Ovary (tissue), 9 donors: Measurements from ENCODE around the gene LCP2. TPM values are rescaled to one million over a fixed set of nuclear protein-coding genes. Genes with fewer than 3 reads are reported as not detected.

Source experiments
- DNase-seq, 5 donors: peaks; one replicate each; pipeline ENCODE4 v3.0.0-alpha.2; 2019 to 2020
- H3K27ac ChIP-seq, 2 donors: fragments of 200-600 bp; one replicate each; pipeline versions ENCODE4 v1.5.1 to v1.8.0; 2019 to 2022
- H3K27me3 ChIP-seq: fragments of 200-600 bp; one replicate; pipeline ENCODE4 v1.8.0; 2022
- H3K36me3 ChIP-seq: fragments of 200-600 bp; sonication (generic); one replicate; pipeline ENCODE4 v1.5.1; 2019
- H3K4me1 ChIP-seq: one replicate; pipeline ENCODE4 v1.8.1; 2013; ENCODE audit warnings: mild to moderate bottlenecking, moderate library complexity; ENCODE audit not compliant: insufficient read depth
- H3K4me3 ChIP-seq: fragments of 200-600 bp; sonication (generic); one replicate; pipeline ENCODE4 v1.5.1; 2017
- H3K9me3 ChIP-seq, 2 donors: fragments of 200-600 bp in 1 of 2; sonication (generic) in 1 of 2; one replicate each; pipeline versions ENCODE4 v1.5.1 to v1.8.1; 2013 to 2019; ENCODE audit warnings: mild to moderate bottlenecking in 1 of 2, moderate library complexity in 1 of 2
- EP300 ChIP-seq: sonication (generic); formaldehyde crosslinking; IDR thresholded peaks from one replicate; pipeline ENCODE4 v1.6.1; 2017; ENCODE audit warnings: antibody characterized with exemption
- POLR2A ChIP-seq: fragments of 450-650 bp; IDR thresholded peaks from one replicate; pipeline ENCODE4 v1.6.1; 2017; ENCODE audit warnings: antibody characterized with exemption, mild to moderate bottlenecking, moderate library complexity
- WGBS, 3 donors: extraction: QIAGEN DNeasy Blood & Tissue Kit in 1 of 3; methylation state at CpG; one replicate each; pipeline versions ENCODE4 v1.1.5 to v1.1.7; 2013 to 2017; 5-methylcytosine and 5-hydroxymethylcytosine counted together
- intact Hi-C, 4 donors: fragments of 100-400 bp; cut with DNase I; formaldehyde crosslinking; loops; one replicate each; pipeline versions ENCODE4 v1.11.0 to v1.15.1; 2022 to 2023
- polyA plus RNA-seq, 2 donors: library from polyadenylated mRNA; stranded (reverse); fragments of 200-250 nt in 1 of 2; fragments of 350-450 nt in 1 of 2; fragmentation: Illumina TruSeq in 1 of 2; extraction: RNeasy Lipid Tissue Mini Kit (QIAGEN cat#74804) in 1 of 2; gene quantifications; one replicate each; pipeline ENCODE4 v1.2.3, GENCODE V29; 2013 to 2014
- total RNA-seq, 7 donors: library from RNA; depleted of rRNA in 2 of 7; stranded (reverse); fragments of >200 nt in 2 of 7; fragmentation: NEBNext Ultra II Directional in 3 of 7; extraction: Animal tissue kit (Norgen Biotek cat#: 25700) in 3 of 7; gene quantifications; one replicate each; pipeline versions ENCODE4 v1.1.0 to v1.2.4, GENCODE V29; 2016 to 2023
- TF ChIP-seq, protein P1 (sequence below), 3 donors: fragments of 450-650 bp in 2 of 3; fragments of 200-600 bp in 1 of 3; IDR thresholded peaks; one replicate each; pipeline versions ENCODE4 v1.5.1 to v1.8.0; 2016 to 2022; ENCODE audit warnings: antibody characterized with exemption in 3 of 3, mild to moderate bottlenecking in 1 of 3
- donor health status: DM: no; HTN: no; CAD: no; lungs with moderate emphysema.
- donor health status: DM: no; HTN: no; CAD: no.
- donor health status: Bipolar disorder and iron deficiency.
- donor health status: DM: yes; HTN: yes; CAD: no.
- donor health status: DM: no; HTN: no; CAD: no.
- donor health status: DM: yes; HTN: yes; CAD: no.

Gene LCP2
- total and polyA plus RNA-seq, 9 donors, result 3.1 to 31.1 (median 6.4) TPM

DNA sequence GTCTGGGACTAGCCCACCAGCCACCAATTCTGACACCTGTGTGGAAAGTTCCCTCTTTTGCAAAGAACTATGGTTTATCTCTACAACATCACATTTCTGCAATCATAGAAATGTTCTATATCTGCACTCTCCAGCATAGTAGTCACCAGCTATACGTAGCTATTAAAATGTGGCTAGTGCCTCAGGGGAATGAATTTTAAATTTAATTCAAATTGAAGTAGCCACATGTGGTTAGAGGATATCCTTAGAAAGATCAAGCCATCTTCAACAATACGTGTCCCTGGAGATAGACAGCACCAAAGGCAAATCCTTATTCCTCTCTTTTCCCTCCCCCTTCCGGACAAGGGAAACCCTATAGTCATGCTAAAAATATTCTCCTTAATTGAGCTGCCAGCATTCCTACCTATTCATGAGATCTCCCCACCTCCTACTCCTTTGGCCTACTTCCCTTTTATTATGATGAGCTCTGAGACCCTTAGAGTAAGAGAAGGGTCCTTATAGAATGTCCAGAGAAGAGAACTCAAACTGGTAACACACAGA lies 11.1 kb downstream of the LCP2 start:
- H3K27me3 ChIP-seq, result no peaks in the 10 kb centered on the region
- no peak for DNase-seq
- no peaks in the 10 kb centered on the region for H3K9me3 ChIP-seq
- intact Hi-C loops, result no loop called here
- peaks cover 9% of the 10 kb centered on the region for H3K4me1 ChIP-seq
- no peak for TF ChIP-seq EP300
- TF ChIP-seq, protein P1, sequence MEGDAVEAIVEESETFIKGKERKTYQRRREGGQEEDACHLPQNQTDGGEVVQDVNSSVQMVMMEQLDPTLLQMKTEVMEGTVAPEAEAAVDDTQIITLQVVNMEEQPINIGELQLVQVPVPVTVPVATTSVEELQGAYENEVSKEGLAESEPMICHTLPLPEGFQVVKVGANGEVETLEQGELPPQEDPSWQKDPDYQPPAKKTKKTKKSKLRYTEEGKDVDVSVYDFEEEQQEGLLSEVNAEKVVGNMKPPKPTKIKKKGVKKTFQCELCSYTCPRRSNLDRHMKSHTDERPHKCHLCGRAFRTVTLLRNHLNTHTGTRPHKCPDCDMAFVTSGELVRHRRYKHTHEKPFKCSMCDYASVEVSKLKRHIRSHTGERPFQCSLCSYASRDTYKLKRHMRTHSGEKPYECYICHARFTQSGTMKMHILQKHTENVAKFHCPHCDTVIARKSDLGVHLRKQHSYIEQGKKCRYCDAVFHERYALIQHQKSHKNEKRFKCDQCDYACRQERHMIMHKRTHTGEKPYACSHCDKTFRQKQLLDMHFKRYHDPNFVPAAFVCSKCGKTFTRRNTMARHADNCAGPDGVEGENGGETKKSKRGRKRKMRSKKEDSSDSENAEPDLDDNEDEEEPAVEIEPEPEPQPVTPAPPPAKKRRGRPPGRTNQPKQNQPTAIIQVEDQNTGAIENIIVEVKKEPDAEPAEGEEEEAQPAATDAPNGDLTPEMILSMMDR (IDR thresholded peaks at IDR 0.05), result no peak
- no peak for TF ChIP-seq POLR2A
- WGBS, 3 donors, result 84 to 89% (median 88%) methylated on average over 3 of the region's 3 CpGs
- no peak overlapping the region for H3K4me3 ChIP-seq
- H3K27ac ChIP-seq, result no peak overlapping the region
- H3K36me3 ChIP-seq, result no peaks in the 10 kb centered on the region

DNA sequence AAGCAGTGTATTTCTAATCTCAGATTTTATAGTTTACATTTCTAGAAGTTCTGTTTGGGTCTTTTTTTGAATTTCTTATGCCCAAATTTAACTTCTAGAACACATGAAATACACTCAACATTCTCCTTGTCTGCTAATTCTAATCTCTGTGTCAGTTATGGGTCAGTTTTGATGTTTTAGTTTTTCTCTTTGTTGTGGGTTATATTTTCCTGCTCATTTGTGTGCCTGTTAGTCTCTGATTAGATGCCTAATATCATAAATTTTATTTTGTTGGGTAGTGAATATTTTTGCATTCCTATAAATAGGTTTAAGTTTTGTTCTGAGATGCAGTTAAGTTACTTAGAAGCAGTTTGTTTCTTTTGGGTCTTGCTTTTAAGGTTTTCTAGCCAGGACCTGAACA lies 12.4 kb downstream of the LCP2 start:
- H3K27ac ChIP-seq, result no peak overlapping the region
- intact Hi-C loops, result no loop called here
- peaks cover 11% of the 10 kb centered on the region for H3K4me1 ChIP-seq

DNA sequence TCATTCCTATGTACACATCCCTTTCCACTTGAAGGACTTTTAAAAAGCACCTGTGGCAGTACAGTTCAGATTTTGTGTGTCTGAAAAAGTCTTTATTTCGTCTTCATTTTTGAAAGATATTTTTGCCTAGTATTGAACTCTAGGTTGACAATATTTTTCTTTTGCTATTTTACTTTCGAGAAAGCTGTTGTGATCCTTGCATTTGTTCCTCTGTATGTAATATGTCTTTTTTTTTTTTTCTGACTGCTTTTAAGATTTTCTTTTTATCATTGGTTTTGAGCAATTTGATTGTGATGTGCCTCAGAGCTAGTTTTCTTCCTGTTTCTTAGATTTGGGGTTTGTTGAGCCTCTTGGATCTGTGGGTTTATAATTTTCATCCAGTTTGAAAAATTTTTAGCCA lies 13.3 kb downstream of the LCP2 start:
- Histone ChIP-seq H3K4me1 (peaks cover 12% of the 10 kb centered on the region), H3K4me3 (no peak overlapping the region), H3K27ac (no peak overlapping the region), H3K36me3 (no peaks in the 10 kb centered on the region), H3K27me3 (no peaks in the 10 kb centered on the region), H3K9me3 (no peaks in the 10 kb centered on the region)
- DNase-seq, result no peak
- TF ChIP-seq, protein P1 (IDR thresholded peaks at IDR 0.05), result no peak
- TF ChIP-seq EP300 (no peak), POLR2A (no peak)
- 93 to 96% (median 94%) methylated on average over 2 of the region's 2 CpGs for WGBS, 3 donors
- intact Hi-C loops, result no loop called here

More for the DNA sequence above, 12.4 kb downstream of the LCP2 start:
- Histone ChIP-seq H3K4me3 (no peak overlapping the region), H3K9me3 (no peaks in the 10 kb centered on the region), H3K36me3 (no peaks in the 10 kb centered on the region), H3K27me3 (no peaks in the 10 kb centered on the region)
- TF ChIP-seq, protein P1 (IDR thresholded peaks at IDR 0.05), result no peak
- no peak for TF ChIP-seq EP300
- no peak for TF ChIP-seq POLR2A
- no peak for DNase-seq

DNA sequence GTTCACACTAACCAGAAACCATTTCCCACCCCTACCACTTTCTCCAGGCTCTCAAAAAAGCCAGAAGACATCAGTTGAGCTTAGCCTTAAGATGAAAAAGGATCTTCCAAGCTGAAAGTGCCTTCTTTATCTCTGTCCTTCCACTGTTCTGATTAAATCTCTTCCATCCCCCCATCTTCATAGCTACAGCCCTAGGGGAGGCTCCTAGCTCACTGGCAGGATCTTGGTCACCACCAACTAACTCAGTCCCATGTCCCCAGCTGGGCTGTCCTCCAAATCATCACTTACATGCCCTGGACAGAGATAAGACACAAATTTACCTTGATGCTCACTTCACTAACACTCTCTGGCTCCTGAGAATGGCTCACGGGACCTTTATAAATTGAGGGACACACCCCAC lies 14.3 kb downstream of the LCP2 start:
- 79 to 96% (median 83%) methylated on average over 1 of the region's 1 CpG for WGBS, 3 donors
- Histone ChIP-seq H3K9me3 (no peaks in the 10 kb centered on the region), H3K27ac (no peak overlapping the region), H3K4me3 (no peak overlapping the region), H3K4me1 (peaks cover 8% of the 10 kb centered on the region), H3K27me3 (no peaks in the 10 kb centered on the region), H3K36me3 (no peaks in the 10 kb centered on the region)
- intact Hi-C loops, result no loop called here
- TF ChIP-seq POLR2A (no peak), EP300 (no peak)
- no peak for DNase-seq

DNA sequence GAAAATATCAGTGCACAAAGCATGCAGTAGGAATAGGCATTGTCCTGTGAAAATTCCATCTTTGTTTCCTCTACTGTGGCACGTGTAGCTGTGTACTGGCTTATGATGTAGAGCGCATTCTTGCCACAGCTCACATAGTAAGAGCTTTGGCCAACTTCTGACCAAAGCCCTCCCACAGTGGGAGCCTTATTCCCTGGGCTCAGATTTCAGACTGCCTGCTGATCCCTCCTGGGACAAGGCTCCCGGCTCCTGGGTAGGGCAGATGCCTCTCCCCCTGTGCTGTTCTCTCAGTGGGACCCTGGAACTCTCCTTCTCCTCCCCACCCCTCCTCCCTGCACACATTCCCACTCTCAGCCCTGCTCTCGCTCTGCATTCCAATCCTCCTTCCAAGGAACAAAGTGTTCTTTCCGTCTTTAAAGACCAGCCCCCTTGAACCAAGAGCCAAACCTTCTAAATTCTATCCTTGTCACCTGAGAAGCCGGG lies 17.5 kb downstream of the LCP2 start:
- H3K27ac ChIP-seq, result peak overlapping the region in 1 of 2 donors; percentile 9
- DNase-seq, result peak in 3 of 5 donors; percentile 57 to 75 (median 64)
- peaks cover 4% of the 10 kb centered on the region for H3K4me1 ChIP-seq
- no peaks in the 10 kb centered on the region for H3K36me3 ChIP-seq
- intact Hi-C loops, result no loop called here
- no peaks in the 10 kb centered on the region for H3K27me3 ChIP-seq
- TF ChIP-seq POLR2A (no peak), EP300 (peak; percentile 81)
- no peaks in the 10 kb centered on the region for H3K9me3 ChIP-seq
- 18 to 24% (median 22%) methylated on average over 6 of the region's 6 CpGs for WGBS, 3 donors
- no peak overlapping the region for H3K4me3 ChIP-seq
